Islet precursor cell (in vitro differentiated cells): Measurements from ENCODE around the gene FKBP1A.

Source experiments
- DNase-seq: peaks from one replicate; pipeline ENCODE4 v3.0.0-alpha.2; 2018

The FKBP1A gene

DNA sequence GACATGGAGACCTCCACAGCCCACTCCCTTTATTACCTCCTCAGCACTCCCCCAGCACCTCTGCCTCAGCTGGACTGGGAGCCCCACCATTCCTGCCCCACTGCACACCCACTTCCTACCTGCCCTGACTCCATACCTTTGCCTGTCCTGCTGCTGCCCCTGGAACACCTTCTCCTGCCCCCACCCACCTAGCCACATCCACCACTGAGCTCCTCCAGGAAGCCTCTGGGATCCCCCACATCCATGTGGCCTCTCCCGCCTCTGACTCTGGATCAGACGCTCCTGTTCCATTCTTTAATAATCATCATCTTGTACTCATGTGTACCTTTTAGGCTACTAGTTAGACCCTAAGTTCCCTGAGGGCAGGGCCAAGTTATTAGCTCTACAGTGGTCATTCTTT, 61.8 kb downstream of the FKBP1A start:
- DNase-seq = peak; percentile 29

DNA sequence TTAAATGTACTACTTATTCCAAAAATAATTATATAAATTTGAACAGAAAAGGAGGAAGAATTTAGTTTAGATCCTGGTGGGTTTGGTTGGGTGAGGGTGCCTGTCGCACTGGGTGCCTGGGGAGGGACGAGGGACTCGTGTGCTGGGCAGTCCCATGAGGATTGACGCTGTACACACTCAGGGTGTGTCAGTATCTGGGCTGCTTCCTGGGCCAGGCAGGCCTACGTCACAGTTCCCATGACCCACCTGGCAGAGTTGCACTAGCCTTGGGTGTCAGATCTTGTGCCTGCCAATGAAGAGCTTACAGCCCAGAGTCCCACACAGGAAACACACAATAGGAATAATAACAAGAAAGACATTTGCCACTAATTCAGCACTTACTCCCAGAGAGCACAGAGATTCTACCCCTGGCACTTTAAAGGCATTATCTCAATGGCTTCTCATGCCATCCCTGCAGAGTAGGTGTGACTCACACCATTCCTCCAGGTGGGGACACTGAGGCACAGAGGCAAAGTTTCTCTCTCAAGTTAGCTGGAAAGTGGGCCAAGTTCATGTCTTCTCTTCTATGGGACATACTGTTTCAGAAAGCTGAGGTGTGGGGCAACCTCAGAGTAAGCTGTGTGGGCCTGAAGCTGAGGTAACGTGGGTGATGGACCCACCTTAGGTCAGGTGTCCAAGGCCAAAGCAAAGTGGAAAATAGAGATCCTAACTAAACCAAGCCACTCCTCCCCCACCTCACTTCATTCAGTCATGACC, 62.6 kb downstream of the FKBP1A start:
- peak; percentile 28 for DNase-seq

DNA sequence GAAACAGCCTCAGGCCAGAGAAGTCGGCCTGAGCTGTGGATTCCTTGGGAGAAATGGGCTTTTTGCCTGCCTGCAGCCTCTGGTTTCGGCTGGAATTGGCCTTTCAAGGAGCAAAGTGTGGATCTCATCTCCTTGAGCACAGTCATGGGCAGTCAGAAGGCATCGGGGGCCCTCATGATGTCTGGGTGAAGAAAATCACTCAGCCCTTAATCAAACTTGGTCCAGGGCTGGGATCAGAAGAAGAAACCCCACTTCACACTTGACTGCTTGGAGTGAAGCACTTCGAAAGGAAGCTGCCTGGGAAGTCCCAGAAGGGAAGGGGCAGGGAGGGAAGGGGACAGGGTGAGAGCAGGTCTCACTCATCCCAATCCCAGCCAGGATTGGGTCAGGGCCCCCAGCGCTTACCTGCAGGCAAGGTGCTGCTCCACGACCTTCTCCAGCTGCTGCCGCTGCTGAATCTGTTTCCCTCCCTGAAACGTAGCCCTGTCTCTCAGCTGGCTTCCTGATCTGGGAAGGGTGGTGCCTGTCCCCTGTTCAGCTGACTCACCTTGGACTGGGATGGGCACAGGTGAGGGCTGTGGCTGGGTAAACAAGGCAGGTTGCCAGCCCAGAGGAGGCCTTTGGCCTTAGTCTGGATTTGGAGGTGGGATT, 64.0 kb downstream of the FKBP1A start, which contains the start of gene SDCBP2:
TSS of gene SDCBP2 (minus strand) at position 460 of the 651 bp plus-strand sequence. CDS start 8,723 bp downstream, outside the sequence.
- peak; percentile 52 for DNase-seq

DNA sequence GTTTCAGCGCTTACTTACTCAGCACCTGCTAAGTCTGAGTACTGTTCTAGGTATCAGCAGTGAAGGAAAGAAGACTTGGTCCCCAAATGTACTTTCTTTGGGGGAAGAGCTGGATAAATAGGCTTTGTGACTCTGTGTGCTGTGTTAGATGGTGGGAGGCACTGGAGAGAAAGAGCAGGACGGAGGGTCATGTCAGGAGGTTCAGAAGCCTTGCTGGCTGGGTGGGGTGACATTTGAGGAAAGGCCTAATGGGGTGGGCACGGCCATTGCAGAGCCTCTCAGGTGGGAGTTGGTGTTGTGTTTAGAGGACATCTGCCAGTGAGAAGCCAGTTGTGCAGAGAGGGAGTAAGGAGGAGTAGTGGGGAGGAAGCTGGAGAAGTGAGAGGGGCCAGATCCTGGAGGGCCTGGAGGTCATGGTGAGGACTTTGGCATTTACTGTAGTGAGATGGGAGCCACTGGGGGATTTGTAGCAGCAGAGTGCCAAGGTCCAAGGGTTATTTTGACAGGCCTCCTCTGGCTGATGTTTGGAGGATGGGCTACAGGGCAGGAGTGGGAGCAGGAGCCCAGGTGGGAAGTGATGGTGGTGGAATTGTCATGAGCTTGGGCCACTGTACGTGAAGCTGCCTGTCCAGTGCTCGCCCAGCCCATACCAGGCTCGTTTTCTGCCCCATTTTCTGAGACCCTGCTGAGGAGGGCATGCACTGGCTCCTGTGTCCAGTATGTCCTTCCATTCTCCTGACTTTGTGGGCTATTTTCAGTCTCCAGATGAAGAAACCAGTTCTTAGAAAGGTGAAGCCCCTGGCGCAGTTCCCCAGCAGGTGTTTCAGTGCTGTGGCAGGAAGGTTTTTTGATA, 64.8 kb downstream of the FKBP1A start:
- peak; percentile 31 for DNase-seq

DNA sequence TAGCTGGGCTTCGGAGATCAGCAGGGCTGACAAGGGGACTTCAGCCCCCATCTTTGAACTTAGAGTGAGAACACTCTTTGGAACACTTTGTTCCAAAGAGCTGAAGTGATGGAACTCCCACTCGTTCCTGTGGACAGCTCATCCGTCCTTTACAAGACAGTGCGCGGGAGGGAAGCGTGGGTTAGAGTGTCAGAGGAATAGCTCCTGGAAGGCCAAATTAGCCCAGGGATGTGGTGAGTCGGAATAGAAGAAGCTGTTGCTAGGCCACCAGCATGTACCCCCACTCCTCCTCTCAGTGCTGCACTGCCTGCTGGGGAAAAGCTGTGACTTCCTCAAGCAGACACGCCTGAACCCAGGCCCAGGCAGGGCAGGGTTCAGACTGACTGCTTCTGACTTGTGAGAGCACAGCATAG, 65.6 kb downstream of the FKBP1A start:
- DNase-seq = peak; percentile 81

DNA sequence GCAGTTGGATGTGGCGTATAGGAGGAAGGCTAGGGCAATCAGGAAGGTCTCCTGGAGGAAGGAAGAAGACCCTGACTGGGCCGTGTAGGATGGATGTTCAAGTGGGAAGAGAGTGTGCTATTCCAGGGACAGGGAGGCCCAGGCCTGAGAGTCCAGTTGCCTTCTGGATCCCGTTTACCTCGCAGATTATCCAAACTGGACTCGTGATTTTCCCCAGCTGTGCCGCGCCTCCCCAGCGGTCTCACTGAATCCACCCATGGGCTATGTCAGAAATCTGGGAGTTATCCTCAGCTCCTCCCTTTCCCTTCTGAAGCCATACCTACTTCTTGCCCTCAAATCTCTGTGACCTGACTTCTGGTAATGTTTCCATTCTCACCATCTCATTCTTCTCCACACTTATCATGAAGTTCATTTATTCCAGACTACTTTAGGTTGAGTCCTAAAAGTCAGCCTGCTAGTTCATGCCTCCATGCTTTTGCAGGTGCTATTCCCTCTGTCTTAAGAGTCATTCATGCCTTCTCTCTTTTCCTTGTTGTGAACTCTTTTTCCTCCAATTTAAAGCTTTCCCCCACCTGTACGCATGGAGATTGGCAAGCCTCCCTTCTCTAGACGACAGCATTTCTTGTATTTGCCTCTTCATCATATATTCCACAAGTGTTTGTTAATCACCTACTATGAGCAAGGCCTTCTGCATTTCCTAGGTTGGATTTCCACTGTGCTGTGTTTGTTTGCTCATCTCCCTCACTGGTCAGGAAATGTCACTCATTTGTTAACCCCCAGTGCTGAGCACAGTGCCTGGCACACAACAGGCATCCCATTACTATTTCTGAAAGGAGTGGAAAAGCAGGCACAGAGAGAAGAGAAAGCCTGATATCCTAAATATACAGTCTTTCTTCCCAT, 66.6 kb downstream of the FKBP1A start:
- peak; percentile 14 for DNase-seq

DNA sequence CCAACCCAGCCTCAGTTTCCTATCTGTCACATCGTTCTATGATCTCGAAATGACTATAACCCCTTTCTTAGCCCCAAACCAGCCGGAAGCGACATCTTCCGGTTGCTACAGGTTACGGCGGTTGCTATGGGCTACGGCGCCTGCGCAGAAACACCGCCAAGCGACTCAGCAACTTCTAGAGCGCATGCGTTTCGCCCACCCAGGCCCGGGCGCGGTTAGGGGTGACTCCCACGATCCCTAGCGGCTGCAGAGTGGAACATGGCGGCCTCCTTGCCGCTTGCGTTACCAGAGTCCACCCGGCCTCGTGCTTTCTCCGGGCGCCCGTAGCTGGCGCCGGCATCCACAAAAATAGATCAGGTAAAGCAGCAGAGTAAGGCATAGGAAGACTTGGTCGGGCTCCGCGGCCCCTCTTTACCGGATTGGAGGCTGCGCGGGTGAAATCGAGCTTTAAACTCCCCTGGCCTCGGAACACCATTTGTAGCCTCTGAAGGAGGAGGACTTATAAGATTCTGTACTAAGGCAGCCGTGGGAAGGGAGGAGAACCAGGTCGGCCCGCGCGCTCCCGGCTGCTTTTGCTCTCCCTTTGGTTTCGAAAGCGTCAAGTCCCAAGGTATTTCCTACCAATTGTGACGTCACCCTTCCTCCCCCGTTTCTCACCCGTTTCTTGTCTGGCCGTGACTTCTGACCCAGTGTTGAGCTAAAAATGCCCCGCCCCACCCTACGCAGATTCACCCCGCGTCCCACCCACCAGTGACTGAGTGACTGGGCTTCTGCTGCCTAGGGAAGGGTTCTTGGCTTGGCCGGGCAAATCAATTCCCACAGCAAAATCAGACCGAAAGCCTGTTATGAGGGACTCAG, 67.5 kb downstream of the FKBP1A start:
- DNase-seq = peak; percentile 96

DNA sequence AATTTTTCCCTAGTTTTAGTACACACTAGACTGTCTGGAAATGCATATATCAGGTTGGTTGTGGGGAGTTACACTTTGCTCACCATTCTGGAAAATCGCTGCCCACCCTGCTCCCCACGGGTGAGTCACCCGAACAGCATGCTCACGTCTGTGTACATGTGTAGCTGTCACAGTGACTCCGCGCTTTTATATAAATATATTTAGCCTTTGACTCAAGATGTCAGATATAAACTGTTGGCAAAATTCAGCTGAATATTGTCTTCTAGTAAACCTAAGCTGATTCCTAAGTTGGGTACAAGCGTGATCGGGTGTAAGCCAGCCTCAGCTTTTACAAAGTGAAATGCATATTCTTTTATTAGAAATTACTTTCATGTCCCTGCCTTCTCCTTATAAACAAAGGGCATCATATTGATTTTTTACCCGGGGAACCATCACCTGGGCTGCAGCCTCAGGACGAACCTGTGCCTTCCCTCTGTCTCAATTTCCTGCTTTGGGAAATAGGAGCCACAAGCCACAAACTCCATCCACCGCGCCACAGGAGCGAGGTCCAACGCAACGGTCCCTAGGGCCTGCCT, 68.2 kb downstream of the FKBP1A start:
- DNase-seq = peak; percentile 37

DNA sequence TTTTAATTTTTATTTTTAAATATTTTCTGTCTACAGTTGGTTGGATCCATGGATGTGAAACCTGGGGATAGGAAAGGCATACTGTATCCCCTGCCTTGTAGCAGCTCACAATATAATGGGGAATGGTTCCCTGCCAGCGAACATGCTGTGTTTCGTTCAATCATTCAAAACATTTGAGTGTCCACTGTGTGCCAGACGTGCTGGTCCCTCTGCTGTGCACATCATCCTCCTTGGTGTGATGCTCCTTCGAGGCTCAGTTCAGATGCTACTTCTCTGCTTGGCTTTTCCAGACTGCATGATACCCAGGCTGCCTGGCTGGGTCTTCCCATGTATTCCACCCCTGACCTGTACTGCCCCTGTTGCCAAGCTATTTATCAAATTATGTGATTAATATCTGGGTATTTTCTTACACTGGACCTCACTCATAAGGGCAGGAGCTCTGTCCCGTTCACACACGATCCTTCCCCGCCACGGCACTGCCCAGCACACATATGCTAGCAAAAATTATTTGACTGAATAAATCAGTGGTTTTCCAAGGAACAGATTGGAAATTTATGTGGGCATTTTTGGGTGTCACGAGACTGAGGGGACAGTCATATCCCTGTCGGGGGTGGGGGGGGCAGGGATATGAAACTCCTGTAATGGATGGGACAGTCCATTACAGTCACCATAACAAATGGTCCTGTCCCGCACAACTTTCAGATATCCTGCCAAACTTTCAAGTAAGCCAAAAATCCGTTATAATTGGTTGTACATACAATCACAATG, 68.8 kb downstream of the FKBP1A start:
- peak; percentile 29 for DNase-seq

DNA sequence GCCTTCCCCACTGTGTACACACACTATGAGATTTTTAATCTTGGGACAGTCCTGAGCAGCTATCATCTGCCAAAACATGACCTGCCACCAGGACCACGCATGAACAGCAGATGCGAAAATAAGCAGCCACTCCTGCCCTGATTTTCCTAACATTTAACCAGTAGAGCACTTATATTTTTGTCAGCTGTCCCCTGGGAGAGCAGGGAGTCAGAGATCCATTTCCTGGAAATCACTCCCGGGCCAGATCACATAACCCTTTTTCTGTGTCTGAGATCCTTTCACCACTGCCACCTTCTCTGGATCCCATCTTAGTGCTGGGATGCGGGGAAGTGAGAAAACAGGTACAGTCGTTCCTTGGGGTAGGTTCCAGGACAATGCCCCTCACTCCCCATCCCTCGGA, 69.6 kb downstream of the FKBP1A start:
- DNase-seq = no peak

DNA sequence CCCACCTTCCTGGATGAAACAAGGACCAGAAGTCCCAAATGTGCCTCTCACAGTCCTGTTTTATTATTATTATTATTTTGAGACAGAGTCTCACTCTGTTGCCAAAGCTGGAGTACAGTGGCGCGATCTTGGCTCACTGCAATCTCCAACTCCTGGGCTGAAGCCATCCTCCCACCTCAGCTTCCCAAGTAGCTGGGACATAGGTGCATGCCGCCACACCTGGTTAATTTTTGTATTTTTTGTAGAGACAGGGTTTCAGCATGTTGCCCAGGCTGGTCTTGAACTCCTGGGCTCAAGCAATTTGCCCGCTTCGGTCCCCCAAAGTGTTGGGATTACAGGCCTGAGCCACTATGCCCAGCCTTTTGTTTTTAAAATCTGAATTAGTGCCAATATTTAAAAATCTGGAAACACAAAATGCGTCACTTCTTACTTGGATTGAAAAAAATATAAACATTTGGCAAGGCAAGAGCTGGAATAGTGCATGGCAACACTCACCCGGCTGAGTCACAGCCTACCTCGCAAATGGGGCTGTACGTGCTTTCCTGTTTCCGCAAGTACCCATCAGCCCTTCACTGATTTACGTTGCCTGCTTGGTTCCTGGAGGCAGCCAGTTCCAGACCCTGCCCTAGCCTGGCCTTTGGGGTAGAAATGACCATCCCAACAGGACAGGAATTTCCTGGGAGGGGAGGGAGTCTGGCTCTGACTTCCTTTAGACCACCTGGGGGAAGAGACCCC, 70.2 kb downstream of the FKBP1A start:
- peak; percentile 77 for DNase-seq

DNA sequence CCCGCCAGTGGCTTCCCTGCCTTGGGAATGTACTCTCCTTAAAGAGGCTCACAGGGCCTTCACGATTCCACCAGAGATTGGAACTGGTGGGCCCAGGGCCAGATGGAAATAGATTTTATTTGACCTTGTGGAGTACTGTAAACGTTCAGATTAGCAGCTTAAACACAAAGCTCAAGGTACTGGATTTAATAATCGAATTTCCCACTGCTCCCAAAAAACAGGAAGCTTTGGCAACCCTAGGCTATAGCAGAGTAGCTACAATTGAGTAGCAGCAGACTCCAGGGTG, 71.3 kb downstream of the FKBP1A start:
- DNase-seq = no peak

DNA sequence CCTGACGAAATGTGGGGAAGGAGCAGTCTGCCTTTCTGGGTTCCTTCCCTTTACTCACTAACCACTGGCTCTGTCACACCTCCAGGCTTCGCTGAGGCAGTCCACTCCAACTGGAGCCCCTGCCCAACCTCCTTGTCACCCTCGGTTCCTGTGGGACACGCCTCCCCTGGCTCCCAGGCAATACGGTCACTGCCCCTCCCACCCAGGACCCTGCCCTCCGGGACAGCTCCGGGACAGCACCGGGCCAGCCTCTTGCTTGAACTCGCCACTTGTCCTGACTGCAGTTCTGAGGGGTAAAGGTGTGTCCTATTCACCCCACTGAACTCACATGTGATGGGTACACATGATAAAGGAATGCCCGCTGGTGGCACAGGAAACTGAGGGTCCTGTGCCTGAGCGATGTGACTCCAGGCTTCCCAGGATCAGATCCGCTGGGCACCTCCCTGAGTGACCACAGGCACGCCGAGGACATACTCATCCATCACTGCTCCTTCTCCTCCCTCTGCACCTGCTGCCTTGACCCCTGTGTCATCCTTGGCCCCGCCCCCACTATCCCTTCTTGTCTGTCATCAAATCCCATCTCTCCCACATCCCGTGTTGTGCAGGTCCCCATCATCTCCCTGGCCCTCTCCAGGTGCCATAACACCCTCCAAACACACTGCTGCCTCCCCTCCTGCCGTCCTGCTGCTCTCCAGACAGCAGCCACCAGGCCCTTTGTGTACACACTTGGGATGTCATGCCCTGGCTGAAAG, 71.8 kb downstream of the FKBP1A start:
- DNase-seq = no peak

DNA sequence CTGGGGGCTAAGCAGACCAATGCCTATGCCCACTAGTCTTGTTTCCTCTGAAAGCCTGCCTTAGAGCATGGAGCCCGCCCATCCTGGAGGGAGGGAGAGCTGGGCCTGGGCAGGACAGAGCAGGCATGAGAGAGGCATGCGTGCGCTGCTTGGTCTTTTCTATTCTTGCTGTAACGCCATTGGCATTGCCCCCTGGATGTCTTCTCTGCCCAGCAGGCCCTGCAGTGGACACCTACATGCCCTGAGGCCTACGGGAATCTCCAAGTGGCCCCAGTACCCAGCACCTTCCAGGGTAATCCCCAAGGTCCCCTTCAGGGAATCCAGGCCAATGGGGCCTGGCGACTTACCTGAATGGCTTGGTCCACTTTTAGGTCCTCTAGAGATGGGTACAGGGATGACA, 72.8 kb downstream of the FKBP1A start:
- no peak for DNase-seq

DNA sequence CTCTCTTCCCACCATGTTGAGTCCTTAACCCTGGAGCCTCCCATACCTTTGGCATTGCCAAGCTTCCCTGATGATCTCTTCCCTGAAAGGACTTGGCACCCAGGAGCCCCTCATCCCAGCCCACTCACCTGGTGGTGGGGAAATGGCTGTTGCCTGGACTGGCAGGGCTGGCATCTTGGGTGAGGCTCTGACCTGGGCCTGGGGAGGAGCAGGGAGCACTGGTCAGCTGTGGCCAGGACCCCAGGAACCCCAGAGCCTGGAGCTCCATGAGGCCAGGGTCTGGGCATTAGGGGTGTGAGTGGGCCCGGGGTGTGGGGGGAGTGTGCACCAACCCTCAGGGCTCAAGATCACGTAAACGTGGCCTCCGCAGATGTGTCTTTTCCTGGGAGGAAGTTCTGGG, 73.4 kb downstream of the FKBP1A start:
- no peak for DNase-seq

DNA sequence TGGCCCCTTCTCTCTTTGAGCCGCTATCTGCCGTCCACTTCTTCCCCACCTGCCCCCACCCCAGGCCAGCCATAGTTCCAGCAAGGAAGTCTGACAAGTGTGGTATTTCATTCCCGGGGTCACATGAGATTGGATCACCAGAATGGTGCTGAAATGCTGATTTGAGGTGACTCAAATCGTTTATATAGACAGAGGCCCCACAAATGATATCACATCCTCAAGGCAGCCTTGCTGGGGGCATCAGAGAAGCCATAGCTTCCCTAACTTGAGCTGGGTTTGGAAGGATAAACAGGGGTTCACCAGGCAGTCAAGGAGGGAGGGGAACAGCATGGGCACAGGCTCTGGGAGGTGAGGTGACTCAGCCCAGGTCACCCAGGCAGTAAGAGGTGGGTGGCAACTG, 73.8 kb downstream of the FKBP1A start:
- DNase-seq = no peak
